GM18505 (cell line): Measurements from ENCODE around the gene PLEKHG5.
"Not testable (repeated sequence)": the region's sequence is repeated elsewhere in the genome, so short reads cannot be mapped to it uniquely, and the experiment has no call there.

Experiments
- ATAC-seq: cut with Tn5 transposase; IDR thresholded peaks from one replicate; pipeline ENCODE4 v1.9.1; 2021; ENCODE audit not compliant: unreplicated experiment
- POLR2A ChIP-seq: IDR thresholded peaks from 4 replicates; pipeline ENCODE4 v1.6.1; 2011; ENCODE audit warnings: borderline replicate concordance; ENCODE audit not compliant: insufficient read depth, insufficient read length; ENCODE audit errors: extremely low read depth

The PLEKHG5 gene

DNA sequence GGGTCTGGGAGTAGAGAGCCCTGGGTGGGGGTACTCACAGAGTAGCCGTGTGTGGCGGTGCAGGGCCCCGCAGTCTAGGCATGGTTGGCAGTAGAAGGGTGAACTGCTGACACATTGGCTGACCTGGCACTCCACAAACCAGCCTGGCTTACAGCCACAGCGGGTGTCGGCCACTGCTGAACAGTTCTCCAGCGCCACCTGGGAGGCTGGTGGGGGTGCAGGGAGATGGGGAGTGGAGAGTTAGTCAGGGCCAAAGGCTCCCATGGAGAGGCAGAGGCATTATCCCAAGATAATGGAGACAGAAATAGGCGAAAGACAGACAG, 27.0 kb downstream of the PLEKHG5 start:
- TF ChIP-seq POLR2A = no peak
- ATAC-seq = no peak

DNA sequence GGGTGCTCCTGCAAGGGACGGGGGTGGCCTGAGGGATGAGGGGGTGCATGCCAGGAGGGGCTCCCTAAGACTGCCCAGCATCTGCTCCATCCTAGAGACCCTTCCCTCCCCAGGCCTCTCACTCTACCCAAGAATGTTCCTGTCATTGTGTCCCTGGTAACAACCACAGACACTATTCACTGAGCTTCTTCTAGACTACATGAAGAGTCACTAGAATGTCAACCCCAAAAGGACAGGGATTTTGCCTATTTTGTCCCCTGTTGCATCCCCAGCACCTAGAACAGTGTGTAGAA, 28.4 kb downstream of the PLEKHG5 start:
- no peak for TF ChIP-seq POLR2A
- no peak for ATAC-seq

DNA sequence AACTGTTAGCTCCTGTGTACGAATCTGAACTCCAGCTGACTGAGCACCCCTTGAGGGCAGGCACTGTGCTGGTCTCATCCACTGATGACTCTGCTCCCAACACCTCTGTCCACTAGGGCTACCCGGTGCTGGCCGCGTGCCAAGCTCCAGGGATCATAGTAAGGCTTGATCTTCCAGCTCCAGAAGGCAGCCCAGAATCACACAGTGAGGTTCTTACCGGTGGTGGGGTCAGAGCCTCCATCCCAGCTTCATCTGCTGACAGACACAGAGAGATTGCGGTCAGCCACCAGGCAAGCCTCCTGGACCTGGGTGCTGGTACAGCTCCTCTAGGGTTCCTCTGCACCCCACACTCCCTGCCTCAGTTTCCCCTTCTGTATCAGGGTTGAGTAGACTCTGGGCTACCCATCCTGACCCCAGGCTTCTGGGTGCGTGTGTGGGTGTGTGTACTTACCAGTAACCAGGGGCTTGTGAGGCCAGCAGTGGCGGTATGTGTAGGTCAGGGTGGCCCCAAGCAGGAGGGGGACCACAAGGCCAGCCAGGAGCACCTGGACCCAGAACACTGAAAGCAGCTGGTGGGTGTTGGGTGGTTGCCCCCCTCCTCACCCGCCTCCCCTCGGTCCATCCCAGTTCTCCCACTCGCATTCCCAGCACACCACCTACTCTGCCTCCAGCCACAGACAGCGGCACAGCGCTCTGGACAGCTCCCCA, 28.9 kb downstream of the PLEKHG5 start:
- no peak for TF ChIP-seq POLR2A
- no peak for ATAC-seq

DNA sequence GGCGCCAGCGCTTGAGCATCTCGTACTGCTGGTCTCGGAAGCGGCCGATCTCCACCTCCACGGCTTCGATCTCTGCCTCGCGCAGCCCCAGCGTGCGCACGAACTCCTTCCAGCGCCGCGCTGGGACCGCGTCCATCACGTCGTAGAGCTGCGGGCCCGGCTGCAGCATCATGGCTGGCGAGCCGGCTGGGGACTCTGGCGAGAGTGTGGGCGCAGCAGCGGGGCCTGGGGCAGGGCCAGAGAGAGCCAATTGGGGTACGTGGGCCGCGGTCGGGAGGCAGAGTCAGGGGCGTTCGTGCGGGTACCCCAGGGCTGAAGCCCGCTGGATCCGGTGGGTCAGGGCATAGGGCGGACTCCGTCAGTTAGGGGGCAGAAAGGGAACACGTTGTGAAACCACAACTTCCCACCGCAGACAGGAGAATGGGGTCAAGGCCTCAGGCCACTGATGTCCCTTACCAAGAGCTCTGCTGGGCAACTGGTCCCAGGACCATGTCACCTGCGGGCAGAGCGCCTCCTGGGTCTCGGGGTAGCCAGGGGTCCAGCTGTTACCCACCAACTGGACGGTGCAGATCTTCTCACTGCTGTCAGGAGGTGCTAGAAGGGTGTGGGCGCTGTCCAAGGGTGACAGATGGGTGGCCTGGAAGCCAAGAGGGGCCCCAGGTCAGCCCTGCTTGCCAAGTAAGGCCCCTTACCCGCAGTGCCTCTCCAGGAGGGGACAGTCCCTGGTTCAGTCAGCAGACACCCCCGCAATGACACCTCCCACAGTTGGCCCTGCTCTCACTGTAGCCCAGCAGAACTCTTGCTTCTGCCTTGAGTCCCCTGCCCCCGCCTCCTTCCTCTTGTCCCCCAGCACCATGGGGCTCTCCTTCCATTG, 29.7 kb downstream of the PLEKHG5 start:
- TF ChIP-seq POLR2A = no peak
- no peak for ATAC-seq

DNA sequence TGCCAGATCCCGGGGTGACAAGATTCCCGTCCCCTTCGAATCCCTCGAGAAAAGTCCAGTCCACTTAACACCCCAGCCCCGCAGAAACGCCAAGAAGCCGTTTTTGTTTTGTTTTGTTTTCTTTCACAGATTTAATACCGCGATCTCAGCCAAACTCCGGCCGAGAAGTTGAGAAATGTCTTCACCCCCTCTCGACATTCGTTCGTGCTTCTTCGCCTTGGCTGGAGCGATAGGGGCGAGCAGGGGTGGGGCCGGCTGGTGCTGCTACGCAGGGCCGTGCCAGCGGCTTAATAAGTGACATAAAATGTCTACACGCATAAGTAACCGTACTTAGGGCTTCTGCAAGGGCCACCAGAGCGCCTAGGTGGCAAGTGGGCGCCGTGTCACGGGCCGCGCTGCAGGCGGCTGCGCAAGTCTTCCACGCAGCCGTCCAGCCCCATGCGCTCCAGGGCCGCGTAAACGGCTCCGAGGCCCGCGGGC, 30.4 kb downstream of the PLEKHG5 start:
- ATAC-seq = no peak
- TF ChIP-seq POLR2A = no peak

DNA sequence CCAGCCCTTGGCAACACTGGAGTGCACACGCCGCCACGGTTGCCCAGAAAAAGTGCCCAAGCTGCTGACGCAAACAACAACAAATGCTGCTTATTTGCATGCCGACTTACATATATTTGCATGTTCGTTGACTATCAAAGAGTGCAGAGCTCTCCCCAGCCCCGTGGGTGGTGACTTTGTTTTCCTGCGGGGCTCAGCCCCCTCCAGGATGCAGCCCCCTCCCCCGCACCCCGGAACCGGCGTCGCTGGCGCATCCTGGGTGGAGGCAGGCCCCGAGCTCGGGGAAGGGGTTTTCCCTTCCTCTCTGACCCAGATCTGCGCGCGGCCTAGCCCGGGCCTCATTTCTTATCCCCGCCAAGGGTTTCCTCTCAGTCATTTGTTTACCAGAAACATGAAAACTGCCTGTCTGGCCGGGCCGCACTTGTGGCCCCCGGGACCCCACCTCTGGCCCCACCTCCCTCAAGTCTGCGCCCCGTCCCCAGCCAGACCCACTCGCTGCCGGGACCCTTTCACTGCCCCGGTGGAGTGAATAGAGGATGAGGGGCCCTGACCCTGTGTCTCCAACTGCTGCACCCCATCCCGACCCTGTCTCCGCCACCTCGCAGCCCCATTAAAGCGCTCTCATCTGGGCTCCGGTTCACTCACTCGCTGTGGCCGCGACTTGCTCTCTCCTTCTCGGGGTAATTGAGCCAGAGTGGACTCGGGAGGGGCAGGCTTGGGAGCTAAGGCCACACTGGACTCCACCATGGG, 31.0 kb downstream of the PLEKHG5 start:
- TF ChIP-seq POLR2A = no peak
- no peak for ATAC-seq

DNA sequence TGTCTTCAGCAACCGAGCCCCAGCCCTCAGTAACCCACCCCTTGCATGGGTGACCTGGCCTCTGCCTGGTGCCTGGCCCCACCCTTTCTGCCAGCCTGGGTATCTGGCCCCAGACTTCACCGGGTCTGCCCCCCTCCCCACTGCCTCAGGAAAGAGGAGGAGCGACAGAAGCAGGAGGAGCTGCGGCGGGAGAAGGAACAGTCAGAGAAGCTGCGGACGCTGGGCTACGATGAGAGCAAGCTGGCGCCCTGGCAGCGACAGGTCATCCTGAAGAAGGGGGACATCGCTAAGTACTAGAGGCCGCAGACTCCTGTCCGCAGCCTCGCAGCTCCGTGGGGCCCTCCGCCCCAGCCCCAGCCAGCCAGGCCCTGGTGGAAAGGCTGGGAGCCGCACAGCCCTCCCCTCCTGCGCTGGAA, 31.6 kb downstream of the PLEKHG5 start:
- no peak for TF ChIP-seq POLR2A
- ATAC-seq = no peak

DNA sequence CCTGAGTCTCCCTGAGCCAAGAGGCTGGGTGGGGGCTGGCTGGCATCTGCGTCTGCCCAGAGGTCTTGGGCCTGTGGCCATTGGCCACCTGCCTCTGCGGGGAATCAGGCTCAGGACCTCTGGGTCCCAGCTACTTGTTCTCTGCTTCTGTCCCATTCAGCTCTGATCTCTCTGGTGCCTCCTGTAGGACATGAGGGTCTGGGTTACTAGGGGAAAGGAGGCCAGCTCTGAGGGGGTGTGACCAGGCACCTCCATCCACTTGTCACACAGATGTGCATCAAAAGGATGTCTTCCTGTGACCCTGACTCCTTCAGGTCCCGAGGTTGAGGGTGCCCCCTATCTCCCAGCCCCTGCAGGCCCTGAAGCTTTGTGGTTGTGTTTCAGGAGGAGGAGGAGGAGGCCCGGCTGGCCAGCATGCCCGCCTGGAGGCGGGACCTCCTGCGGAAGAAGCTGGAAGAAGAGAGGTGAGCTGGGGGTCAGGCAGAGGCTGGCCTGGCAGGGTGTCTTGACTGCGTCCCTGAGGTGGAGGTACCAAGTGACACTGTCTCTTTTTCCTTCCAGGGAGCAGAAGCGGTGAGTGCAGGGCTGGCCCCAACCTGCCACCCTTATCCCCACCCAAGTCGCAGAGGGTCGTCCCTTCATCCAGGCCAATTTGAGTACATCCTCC, 34.5 kb downstream of the PLEKHG5 start:
- ATAC-seq = no peak
- no peak for TF ChIP-seq POLR2A

DNA sequence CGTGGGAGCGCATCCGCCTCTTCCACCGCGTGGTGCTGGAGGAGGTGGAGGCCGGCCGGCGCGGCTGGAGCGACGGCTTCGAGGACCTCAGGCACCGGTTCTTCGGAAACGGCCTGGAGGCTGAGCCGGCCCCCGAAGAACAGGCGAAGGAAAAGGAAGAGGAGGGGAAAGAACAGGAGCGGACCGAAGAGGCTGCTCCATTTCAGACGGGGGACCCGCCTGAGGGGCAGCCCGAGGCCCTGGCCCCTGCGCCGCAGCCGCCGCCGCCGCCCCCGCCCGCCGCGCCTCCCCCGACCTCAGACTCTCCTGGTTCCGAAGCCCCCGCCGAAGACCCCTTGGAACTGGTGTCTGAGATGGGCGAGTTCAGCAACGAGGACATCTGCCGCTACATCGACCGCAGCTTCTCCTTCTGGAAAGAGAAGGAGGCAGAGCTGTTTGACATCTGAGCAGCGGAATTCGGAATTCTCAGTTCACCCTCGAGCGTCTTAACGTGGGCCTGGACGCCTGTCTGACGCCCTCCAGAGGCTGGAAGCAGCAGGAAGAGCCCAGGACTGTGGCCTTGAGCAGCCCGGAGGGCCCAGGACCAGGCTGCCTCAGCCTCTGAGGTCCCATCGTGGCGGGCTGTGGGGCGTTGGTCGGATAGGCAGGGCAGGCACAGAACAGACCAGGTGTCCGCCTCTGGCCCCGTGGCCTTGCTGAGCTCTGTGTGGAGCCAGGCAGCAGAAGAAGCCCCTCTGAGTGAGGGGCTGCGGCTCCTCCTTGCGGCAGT, 35.5 kb downstream of the PLEKHG5 start:
- ATAC-seq = not testable (repeated sequence)

DNA sequence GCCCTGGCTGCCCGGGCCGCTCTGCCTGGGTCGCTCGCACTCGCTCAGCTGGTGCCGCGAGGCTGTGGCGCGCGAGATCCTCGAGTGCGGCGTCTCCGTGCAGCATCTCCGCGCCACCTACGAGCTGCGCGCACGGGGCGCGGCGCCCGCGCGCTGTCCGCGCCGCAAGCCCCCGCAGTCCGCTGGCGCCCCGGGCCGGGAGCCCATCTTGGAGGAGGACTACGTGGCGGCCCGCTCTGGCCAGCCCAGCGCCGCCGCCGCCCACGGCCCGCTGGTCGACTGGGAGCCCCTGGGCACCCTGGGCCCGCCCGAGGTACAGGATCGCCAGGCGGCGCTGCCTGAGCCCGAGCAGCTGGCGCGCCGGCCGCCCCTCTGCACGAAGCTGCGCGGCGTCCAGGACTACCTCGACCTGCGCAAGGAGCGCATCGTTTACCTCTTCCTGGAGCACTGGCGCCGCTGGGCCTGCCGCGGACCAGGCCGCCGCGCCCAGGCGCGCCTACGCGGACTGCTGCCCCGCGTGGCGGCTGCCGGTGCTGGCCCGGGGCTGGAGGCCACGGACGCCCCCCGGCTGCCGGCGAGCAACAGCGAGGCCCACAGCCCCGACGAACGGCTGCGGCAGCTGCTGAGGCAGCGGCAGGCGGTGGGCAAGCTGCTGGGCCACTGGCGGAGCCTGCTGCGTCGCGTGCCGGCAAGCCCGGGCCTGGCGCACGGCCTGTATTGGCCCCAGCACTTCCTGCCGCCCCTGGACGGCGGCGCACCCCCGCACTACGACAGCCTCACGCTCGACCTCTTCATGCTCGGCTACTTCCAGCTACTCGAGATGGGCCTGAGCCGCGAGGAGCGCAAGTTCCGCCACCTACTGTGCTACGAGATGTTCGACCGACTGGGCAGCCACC, 36.4 kb downstream of the PLEKHG5 start:
- no peak for TF ChIP-seq POLR2A
- no peak for ATAC-seq

DNA sequence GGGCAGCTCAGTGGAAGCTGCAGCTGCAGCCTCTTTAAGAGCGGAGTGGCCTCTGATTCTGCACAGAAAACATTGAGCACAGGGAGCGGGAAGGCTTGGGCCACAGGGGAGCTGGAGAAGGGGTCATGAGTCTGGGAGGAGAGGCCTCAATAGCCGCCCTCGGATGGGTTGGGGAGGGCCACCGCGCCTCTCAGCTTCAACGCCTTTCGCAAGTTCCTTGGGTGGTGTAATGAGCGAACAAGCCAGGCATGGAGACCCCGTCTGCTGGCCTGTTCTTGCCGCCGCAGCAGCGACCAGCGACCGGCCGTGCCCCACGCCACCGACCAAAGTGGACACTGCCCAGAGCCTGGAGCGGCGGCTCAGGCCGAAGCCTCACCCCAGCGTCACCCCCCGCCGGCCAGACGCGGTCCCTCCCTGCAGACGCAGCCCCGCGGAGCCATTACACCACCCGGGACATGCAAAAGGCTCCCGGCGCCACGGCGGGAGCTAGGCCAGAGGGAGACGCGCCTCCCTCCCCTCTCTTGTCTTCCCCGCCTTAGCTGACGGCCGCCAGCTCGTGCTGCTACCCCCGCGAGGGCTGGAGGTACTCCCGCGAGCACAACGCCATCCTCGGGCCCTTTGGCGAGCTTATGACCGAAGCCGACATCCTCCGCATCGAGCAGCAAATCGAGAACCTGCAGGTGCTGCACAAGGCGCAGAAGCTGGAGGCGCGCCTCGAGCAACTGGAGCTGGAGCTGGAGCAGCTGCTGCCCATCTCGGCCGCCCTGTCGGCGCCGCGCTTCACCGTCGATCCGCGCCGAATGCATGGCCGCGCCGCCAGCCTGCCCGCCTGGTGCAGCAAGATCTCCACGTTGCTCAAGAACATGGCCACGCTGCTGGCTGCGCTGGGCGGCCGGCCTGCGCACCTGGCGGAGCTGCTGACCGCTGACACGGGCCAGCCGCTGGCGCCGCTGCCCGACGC, 37.3 kb downstream of the PLEKHG5 start:
- ATAC-seq = not testable (repeated sequence)
